Stimulated activated CD8-positive, alpha-beta memory T cell treated with anti-CD3 and anti-CD28 coated beads, Interleukin-2, amount 100 ng/mL, for 1 hour (primary cell): ENCODE measurements around the gene ANKFN1.

Experiments
- DNase-seq, 2 donors: peaks; one replicate each; pipeline ENCODE4 v3.0.0-alpha.2; 2020; ENCODE audit warnings: low read depth in 2 of 2

Gene ANKFN1, protein sequence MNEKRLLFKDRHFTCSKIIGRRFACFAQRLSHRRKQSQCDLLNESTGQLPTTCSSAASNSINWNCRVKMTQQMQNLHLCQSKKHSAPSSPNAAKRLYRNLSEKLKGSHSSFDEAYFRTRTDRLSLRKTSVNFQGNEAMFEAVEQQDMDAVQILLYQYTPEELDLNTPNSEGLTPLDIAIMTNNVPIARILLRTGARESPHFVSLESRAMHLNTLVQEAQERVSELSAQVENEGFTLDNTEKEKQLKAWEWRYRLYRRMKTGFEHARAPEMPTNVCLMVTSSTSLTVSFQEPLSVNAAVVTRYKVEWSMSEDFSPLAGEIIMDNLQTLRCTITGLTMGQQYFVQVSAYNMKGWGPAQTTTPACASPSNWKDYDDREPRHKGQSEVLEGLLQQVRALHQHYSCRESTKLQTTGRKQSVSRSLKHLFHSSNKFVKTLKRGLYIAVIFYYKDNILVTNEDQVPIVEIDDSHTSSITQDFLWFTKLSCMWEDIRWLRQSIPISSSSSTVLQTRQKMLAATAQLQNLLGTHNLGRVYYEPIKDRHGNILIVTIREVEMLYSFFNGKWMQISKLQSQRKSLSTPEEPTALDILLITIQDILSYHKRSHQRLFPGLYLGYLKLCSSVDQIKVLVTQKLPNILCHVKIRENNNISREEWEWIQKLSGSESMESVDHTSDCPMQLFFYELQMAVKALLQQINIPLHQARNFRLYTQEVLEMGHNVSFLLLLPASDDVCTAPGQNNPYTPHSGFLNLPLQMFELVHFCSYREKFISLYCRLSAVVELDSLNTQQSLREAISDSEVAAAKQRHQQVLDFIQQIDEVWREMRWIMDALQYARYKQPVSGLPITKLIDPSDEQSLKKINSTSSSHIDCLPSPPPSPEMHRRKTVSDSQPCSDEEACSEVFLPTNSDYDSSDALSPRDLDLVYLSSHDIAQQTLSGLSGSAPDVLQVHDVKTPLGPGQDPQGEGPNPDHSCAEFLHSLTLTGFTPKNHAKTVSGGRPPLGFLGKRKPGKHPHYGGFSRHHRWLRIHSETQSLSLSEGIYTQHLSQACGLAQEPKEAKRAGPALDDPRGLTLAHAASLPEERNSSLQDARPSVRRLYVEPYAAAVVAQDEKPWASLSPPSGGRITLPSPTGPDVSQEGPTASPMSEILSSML

GRCh38 chr17:56152874-56153602 lies at the start of gene ANKFN1:
Gene ANKFN1, plus strand, starts transcription at chr17:56153475. Its CDS starts 59,193 bp downstream, at chr17:56212668.
- no peak for DNase-seq

- DNase-seq = no peak
Observed at GRCh38 chr17:56108811-56109284, 44.4 kb upstream of the ANKFN1 start.

GRCh38 chr17:56109836-56110235 lies 43.4 kb upstream of the ANKFN1 start:
- no peak for DNase-seq

- DNase-seq = no peak
Observed at GRCh38 chr17:56110463-56111135, 42.7 kb upstream of the ANKFN1 start.

GRCh38 chr17:56111706-56112485 lies 41.4 kb upstream of the ANKFN1 start:
- no peak for DNase-seq

DNA sequence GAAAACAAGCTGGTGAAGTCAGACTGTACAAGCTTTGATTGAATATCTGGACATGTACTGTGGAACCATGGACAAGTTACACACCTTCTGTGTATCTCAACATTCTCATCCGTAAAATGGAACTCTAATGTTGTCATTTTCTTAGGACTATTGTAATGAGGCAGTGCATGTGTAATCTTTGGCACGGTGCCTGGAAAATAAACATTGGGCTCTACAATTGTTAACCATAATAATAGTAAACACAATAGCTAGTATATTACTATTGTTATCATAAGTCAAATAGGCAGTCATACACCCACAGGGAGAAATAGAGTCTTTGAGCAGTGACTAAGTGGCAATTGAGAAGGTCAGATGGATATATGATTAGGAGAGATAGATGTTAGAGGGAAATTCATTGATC lies 39.8 kb upstream of the ANKFN1 start:
- DNase-seq = no peak

- DNase-seq = no peak
Observed at GRCh38 chr17:56114469-56114868, 38.8 kb upstream of the ANKFN1 start.

DNA sequence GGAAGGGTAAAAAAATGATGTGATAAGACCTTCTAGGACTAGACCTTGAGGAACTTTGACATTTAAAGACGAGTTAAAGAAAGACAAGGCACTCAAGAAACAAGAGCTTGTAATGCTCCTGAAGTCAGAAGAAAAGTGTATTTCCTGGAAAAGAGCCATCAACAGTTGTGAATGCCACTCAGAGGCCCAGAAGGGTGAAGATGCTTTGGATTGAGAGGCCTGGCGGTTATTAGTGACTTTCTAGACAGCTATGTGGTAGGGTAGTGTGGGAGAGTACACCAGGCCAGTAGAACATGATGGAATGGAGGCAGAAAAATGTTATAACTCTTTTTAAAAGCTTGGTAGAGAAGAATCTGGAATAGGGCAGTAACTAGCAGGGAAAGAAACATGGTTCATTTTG lies 34.1 kb upstream of the ANKFN1 start:
- DNase-seq = no peak

DNA sequence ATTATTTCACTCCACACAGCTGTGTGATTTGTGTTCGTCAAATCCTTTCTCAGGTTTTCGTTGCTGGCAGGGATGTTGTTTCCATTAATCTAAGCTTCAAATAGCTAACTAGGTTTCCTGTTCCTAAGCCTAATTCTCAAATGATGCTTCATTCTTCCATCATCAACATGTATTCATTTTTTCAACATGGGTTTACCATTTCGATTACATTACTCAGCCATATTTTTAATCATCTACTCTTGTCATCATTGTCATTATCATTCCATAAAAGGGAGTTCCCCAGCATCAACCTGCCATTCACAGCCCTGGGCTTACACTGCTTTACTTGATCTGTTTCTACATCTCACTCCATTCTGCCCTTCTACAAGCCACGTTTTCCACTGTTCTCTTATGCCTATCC lies 33.3 kb upstream of the ANKFN1 start:
- no peak for DNase-seq

GRCh38 chr17:56121191-56122051 lies 31.9 kb upstream of the ANKFN1 start:
- no peak for DNase-seq

DNA sequence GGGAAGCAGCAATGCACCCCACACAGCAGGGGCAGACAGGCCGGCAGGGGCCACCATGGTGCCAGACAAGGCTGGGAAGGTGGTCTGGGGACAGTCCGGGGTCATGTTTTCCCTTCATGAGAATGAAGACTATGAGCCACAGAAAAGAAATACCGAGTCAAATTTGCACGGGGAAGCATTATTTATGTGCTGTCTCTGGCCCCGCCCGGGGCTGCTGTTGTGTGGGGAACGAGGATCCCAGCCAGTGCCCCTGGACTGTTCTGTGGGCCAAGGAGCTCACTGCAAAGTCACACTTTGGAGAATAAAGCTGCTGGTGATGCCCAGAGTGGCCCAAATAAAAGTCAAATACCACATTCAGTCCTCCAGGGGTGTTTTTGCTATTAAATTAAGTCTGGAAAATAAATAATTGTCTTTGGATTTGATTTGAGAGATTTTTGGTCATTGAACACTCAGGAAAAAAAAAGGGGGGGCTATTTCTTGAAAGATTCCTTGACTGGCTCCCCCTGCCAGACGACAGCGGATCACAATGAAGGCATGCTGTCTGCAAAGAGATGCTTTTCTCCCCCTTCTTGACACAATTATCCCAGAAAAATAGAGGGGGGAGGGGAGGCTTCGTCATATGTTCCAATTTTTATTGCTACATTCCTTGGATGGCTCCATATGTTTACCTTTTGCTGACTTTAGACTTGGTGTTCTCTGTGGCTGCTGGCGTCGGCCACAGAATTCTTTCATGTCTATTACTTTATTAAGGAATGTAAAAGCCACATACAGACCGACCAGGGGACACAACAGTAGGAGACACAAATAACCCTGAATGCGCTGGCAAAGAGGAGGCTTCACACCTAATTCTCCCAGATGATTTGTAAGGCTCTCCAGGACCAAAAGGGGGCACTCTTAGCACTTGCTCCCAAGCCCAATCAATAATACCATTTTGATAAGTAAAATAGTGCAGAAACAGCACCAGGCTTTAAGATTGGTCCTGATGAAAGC lies 27.1 kb upstream of the ANKFN1 start:
- no peak for DNase-seq

DNA sequence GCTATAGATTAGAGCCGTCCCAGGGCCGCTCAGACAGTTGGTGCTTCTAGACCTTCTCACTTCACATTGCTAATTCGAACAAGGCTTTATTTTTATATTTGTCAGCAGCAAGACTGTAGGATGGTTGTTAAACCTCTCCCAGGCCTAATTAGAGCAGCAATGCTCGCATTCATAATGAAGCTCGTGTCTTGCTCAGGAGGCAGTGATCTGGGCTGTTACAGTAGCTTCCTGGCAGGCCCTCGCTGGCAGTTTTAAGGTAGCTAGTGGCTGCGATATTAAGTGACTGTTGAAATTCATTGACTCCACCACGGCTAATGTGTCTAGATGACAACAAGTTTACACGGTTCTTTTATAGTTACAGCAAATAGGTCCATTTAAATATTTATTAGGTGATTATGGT lies 23.2 kb upstream of the ANKFN1 start:
- DNase-seq = no peak

GRCh38 chr17:56130631-56131030 lies 22.6 kb upstream of the ANKFN1 start:
- DNase-seq = no peak

GRCh38 chr17:56131431-56131830 lies 21.8 kb upstream of the ANKFN1 start:
- DNase-seq = no peak

DNA sequence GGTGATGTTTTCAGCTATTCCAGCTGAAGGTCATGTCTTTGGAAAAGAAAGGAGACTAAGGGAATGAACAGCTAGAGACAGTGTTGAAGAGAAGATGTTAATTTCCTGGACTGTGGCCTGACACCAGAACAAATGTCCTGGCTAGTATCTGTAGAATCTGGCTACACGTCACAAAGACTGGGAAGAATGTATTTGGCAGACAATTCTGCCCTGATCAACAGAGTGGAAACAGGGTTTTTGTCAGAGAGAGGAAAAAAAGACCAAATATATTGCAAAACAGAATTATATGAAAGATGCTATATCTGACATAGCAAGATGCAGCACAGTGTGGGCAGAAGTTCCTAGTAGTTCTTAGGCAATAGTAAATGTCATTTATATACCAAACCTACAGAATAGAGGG lies 17.0 kb upstream of the ANKFN1 start:
- DNase-seq = no peak

- DNase-seq = no peak
Observed at GRCh38 chr17:56141046-56141839, 12.0 kb upstream of the ANKFN1 start.

- DNase-seq = no peak
Observed at GRCh38 chr17:56142325-56142724, 10.9 kb upstream of the ANKFN1 start.
